DND-41 (cell line): ENCODE measurements around the gene GAB1.
"Not testable (repeated sequence)": the region's sequence is repeated elsewhere in the genome, so short reads cannot be mapped to it uniquely, and the experiment has no call there.

Experiments
- ATAC-seq: fragments of 200-7000 bp; cut with Tn5 transposase; 3 replicates; pipeline ENCODE4 v1.9.1; 2021; ENCODE audit warnings: low read depth; ENCODE audit not compliant: insufficient read depth
- DNase-seq: peaks from one replicate; pipeline ENCODE4 v3.0.0-alpha.2; 2020
- H2AFZ ChIP-seq: 2 replicates; pipeline ENCODE4 v1.6.0; 2012; ENCODE audit warnings: low read depth, low read length
- H3K27ac ChIP-seq: 2 replicates; pipeline ENCODE4 v1.5.1; 2012; ENCODE audit warnings: low read length, inconsistent platforms
- H3K27me3 ChIP-seq: fragments of 200-600 bp; sonication (generic); 2 replicates; pipeline ENCODE4 v1.6.0; 2012; ENCODE audit warnings: low read length, mild to moderate bottlenecking, inconsistent platforms; ENCODE audit not compliant: insufficient read depth, poor library complexity
- H3K36me3 ChIP-seq: 2 replicates; pipeline ENCODE4 v1.5.1; 2012; ENCODE audit warnings: low read length, inconsistent platforms; ENCODE audit not compliant: insufficient read depth
- H3K4me1 ChIP-seq: 2 replicates; pipeline ENCODE4 v1.5.1; 2012; ENCODE audit warnings: mild to moderate bottlenecking, low read length; ENCODE audit not compliant: insufficient read depth
- H3K4me2 ChIP-seq: 2 replicates; pipeline ENCODE4 v1.6.0; 2012; ENCODE audit warnings: mild to moderate bottlenecking, moderate library complexity, low read length, inconsistent platforms; ENCODE audit not compliant: insufficient read depth
- H3K4me3 ChIP-seq, 2 experiments: fragments of 200-600 bp in 1 of 2; shearing (Covaris generic) in 1 of 2; 2 replicates each; pipeline ENCODE4 v1.5.1; 2012 to 2016; ENCODE audit warnings: inconsistent platforms in 2 of 2, low read length in 2 of 2, mild to moderate bottlenecking in 2 of 2, low read depth in 1 of 2, moderate library complexity in 1 of 2
- H3K79me2 ChIP-seq: 2 replicates; pipeline ENCODE4 v1.6.0; 2012; ENCODE audit warnings: low read length, inconsistent platforms; ENCODE audit not compliant: insufficient read depth
- H3K9ac ChIP-seq: 2 replicates; pipeline ENCODE4 v1.6.0; 2012; ENCODE audit warnings: low read depth, mild to moderate bottlenecking, inconsistent platforms, low read length, moderate library complexity
- H3K9me3 ChIP-seq: 2 replicates; pipeline ENCODE4 v1.5.1; 2012; ENCODE audit warnings: low read length, moderate library complexity, mild to moderate bottlenecking, inconsistent platforms; ENCODE audit not compliant: insufficient read depth, severe bottlenecking
- H4K20me1 ChIP-seq: 2 replicates; pipeline ENCODE4 v1.6.0; 2012; ENCODE audit warnings: low read length; ENCODE audit not compliant: insufficient read depth
- EZH2 ChIP-seq: IDR thresholded peaks from 3 replicates; pipeline ENCODE4 v1.6.1; 2012; ENCODE audit warnings: borderline replicate concordance, low read depth, mild to moderate bottlenecking, moderate library complexity, low read length, inconsistent platforms; ENCODE audit not compliant: severe bottlenecking
- TF ChIP-seq, protein P1 (sequence below): IDR thresholded peaks from 2 replicates; pipeline ENCODE4 v1.5.1; 2012; ENCODE audit warnings: borderline replicate concordance, low read length, moderate library complexity, mild to moderate bottlenecking; ENCODE audit not compliant: poor library complexity, severe bottlenecking; ENCODE audit errors: extremely low read depth

Gene GAB1

DNA sequence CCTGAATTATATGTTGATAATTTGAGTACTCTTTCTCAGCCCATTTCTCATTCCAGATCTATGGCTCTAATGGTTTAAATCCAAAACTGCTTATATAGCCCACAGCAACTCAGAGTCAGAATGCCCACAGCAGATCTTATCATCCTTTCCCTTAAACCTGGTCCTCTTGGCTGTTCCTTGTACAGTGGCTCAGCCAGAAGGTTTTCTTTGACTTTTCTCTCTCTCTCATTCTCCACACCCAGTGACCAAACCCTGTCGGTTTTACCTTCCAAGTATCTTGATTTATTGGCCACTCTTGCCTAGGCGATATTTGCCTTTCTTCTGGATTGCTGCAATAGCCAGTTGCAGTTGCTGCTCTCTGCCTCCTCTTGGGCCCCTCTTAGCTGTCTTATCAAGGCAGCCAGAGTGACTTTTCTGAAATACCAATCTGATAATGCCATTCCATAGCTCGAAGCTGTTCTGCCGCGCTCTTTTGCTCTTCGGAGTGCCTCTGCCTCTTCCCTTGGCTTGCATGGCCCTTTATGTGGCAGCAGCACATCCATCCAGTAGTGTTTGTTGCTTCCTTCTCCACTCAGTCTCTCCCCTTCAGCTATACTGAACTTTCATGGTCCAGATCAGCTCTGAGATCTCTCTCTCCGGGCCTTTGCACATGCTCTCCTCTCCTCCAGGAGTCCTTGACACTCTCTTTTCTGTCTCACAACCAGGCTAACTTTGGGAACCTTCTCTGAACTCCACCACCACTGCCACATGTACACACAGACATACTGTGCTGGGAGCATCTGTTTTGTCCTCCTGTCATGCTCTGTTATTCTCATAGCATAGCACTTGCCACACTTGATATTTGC, 11.8 kb downstream of the GAB1 start:
- no peaks in the 10 kb centered on the region for H3K9me3 ChIP-seq
- H3K36me3 ChIP-seq = no peaks in the 10 kb centered on the region
- H2AFZ ChIP-seq = no peak overlapping the region
- no peaks in the 10 kb centered on the region for H4K20me1 ChIP-seq
- peaks cover 12% of the 10 kb centered on the region for H3K27me3 ChIP-seq
- DNase-seq = no peak
- H3K4me2 ChIP-seq = no peak overlapping the region
- H3K9ac ChIP-seq = no peak overlapping the region
- no peak overlapping the region for H3K27ac ChIP-seq
- ATAC-seq = no peak
- no peaks in the 10 kb centered on the region for H3K4me1 ChIP-seq
- H3K79me2 ChIP-seq = no peaks in the 10 kb centered on the region
- no peak for TF ChIP-seq EZH2
- TF ChIP-seq, protein P1, sequence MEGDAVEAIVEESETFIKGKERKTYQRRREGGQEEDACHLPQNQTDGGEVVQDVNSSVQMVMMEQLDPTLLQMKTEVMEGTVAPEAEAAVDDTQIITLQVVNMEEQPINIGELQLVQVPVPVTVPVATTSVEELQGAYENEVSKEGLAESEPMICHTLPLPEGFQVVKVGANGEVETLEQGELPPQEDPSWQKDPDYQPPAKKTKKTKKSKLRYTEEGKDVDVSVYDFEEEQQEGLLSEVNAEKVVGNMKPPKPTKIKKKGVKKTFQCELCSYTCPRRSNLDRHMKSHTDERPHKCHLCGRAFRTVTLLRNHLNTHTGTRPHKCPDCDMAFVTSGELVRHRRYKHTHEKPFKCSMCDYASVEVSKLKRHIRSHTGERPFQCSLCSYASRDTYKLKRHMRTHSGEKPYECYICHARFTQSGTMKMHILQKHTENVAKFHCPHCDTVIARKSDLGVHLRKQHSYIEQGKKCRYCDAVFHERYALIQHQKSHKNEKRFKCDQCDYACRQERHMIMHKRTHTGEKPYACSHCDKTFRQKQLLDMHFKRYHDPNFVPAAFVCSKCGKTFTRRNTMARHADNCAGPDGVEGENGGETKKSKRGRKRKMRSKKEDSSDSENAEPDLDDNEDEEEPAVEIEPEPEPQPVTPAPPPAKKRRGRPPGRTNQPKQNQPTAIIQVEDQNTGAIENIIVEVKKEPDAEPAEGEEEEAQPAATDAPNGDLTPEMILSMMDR = no peak
- H3K4me3 ChIP-seq = no peak overlapping the region

DNA sequence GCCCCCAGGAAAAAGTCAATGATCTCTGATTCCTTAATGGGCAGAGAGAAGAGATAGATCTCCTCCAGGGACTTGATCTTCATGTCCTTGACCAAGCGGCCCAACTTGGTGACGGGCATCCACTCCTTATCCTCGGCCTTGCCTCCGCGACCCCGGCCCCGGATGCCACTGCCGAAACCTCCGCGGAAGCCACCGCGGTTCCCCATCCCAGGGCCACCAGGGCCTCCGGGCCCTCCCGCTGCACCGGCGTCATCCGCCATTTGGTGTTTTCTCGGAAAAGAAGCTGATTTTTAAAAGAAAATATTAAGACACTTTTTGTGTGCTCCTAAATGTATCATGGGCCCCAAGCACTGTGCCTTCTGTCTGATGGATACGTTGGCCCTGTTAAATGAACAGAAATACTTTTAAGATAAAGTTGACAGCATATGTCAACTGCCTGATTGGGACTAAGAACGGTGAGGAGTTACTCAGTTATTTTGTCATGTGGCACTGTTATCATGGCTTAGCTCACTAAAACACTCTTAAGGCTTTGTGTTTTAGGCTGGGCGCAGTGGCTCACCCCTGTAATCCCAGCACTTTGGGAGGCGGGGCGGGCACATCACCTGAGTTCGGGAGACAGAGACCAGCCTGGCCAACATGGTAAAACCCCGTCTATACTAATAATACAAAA, 13.3 kb downstream of the GAB1 start:
- H3K27me3 ChIP-seq, H3K79me2 ChIP-seq, DNase-seq, H4K20me1 ChIP-seq, H3K4me3 ChIP-seq, H2AFZ ChIP-seq, H3K4me1 ChIP-seq, H3K27ac ChIP-seq, H3K9ac ChIP-seq, H3K9me3 ChIP-seq, H3K4me2 ChIP-seq, H3K36me3 ChIP-seq, ATAC-seq: not testable (repeated sequence)

DNA sequence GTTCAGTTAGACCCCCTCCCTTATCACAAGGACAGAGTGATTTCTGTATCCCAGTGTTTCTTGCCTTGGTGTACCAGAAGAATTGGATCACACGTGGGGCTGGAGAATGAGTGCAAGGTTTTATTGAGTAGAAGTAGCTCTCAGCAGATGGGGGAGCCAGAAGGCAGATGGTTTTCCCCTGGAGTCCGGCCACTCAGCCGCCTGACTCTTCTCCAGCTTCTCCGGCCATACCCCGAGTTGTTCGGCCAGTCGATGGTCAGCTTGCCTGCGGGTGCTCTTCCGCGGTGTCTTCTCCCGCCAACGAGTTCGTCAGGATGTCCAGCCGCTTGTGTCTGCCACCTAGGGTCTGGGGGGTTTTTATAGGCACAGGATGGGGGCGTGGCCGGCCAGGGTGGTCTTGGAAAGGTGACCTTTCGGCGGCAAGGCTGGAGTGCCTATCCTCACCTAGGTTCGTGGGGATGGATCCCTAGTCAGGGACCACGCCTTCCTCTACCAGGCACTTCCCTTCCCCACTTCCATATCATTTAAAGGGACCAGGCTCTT, 14.5 kb downstream of the GAB1 start:
- H3K4me3 ChIP-seq = no peak overlapping the region
- no peak for TF ChIP-seq EZH2
- TF ChIP-seq, protein P1 = no peak
- H3K4me1 ChIP-seq = no peaks in the 10 kb centered on the region
- no peak overlapping the region for H2AFZ ChIP-seq
- H3K79me2 ChIP-seq = no peaks in the 10 kb centered on the region
- H3K9ac ChIP-seq = no peak overlapping the region
- ATAC-seq = no peak
- H3K4me2 ChIP-seq = no peak overlapping the region
- H3K27me3 ChIP-seq = peaks cover 6% of the 10 kb centered on the region
- H3K9me3 ChIP-seq = no peaks in the 10 kb centered on the region
- H3K27ac ChIP-seq = no peak overlapping the region
- DNase-seq = no peak
- H4K20me1 ChIP-seq = no peaks in the 10 kb centered on the region
- no peaks in the 10 kb centered on the region for H3K36me3 ChIP-seq

DNA sequence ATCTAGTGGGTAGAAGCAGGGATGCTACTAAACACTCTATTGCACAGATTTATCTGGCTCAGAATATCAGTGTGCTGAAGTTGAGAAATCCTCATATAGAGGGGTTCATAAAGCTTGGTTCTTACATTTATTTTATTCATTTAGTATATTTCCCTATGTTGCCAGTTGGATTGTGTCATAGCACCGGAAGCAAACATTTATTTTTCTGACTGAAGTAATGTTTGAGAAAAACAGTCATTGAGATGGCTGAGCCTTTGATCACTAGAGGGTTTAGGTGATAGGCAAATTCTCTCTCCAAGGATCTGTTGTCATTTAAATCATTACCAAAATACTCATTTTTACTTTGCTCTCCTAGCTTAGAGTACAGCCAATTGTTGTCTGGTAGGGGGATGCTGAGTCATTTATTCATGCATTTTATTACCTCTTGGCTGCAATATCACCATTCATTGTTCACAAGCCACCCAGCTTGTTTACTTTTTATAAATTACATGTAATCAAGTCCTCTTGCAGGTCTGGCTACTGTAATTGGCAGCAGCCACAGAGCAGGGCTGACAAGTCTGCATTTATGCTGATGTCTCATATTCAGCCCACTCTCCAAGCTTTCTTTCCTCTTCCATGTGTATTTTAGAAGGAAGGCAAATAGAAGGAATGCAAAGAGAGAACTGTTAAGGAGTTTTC, 15.2 kb downstream of the GAB1 start:
- H3K36me3 ChIP-seq = no peaks in the 10 kb centered on the region
- H3K9ac ChIP-seq = no peak overlapping the region
- no peak for DNase-seq
- no peak for ATAC-seq
- TF ChIP-seq EZH2 = no peak
- TF ChIP-seq, protein P1 = no peak
- no peak overlapping the region for H3K27ac ChIP-seq
- no peak overlapping the region for H2AFZ ChIP-seq
- H3K4me1 ChIP-seq = no peaks in the 10 kb centered on the region
- H4K20me1 ChIP-seq = no peaks in the 10 kb centered on the region
- H3K4me3 ChIP-seq = no peak overlapping the region
- H3K4me2 ChIP-seq = no peak overlapping the region
- no peaks in the 10 kb centered on the region for H3K79me2 ChIP-seq
- no peaks in the 10 kb centered on the region for H3K9me3 ChIP-seq
- H3K27me3 ChIP-seq = peaks cover 6% of the 10 kb centered on the region
